ENCODE measurements around the gene CYP51A1. TPM values are rescaled to one million over a fixed set of nuclear protein-coding genes. Genes with fewer than 3 reads are reported as not detected.

The CYP51A1 gene
- 79.2 and 107 TPM in 2 replicates for total RNA-seq

DNA sequence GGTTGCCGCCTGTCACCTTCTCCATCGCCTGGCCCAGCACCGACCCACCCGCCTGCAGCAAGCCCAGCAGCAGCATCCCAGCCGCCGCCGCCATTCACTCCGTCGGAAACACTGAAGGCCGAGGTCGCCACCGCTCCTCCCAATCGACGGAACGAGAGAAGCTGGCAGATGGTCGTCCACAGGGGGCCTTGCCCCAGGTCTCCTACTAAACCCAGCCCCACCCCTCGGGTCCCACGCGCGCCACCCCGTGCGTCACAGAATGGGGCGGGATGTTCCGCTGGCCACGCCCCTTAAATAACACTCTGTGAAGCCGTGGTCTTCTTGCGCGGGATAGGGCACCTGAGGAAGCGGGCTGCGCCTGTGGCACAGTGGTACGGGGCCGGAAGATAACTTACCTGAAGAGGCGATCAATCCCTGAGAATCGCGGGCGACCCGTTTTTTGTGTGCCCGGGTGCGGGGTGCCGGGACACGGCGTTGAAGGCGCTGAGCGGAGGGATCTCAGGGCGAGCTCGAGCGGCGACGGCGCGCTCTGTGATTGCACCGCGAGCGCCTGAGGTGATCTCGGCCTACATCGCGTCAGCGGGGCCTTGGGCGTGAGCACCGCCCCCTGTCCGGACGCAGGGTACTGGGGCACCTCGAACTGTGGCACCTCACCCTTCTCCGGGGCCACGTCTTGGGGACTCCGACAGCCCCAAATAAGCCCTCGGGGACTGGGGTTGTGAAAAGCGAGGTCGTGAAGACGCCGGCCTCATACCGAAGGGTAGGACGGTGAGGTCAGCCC lies at the start of gene CYP51A1:
TSS of gene CYP51A1 (minus strand) at position 207 of the 781 bp plus-strand sequence. CDS start at position 94, 113 bp downstream.

DNA sequence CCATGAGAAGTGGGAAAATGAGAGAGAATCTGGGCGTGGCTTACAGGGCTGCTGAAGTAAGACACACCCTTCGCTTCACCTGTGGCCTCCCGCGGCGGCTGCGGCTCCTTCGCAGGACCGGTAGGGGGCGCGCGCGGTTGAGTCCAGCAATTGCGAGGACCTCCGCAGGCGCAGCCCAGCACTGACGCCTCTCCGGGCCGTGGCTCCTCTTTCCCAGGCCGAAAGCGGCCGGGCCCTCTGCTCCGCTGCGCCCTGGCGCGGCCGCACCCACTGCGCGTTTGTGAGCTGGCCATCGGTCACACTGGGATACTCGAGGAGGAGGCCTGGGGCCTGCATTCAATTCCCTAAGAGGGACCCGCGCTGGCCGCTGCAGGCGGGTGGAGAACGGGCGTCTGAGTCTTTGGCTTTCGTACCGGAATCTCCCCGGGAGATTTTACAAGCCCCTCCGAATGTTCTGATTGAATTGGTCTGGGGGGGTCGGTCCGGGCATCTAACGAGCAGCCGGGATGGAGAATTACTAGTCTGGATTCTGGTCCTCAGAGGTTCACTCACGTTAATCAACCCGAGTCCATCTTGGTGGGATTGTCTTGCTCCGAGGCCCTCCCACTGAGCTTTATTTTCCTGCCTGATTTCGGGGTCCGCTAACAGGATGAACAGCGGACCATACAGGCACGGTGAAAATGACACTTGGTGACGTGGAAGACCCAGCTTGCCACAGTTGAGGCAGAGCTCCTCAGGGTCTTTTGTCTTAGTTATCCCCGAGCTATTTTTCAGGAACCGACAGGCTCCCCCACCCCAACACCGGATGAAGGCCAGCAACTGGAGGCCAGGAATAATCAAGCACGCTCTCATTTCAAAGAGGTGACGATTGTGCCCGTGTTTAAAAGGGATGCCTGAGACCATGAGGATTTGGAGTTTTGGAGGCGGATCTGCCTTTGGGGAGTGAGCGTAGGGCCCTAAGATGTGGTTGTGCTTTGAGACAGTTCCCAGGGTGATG lies 44.9 kb upstream of the CYP51A1 start, which contains the start of gene LRRD1:
TSS of gene LRRD1 (minus strand) at position 215 of the 997 bp plus-strand sequence. CDS start 13,940 bp downstream, outside the sequence.

Other genes starting within 250 kb of the CYP51A1 start
- gene AKAP9, start 193.6 kb downstream of the CYP51A1 start, total RNA-seq = 22.0 and 61.9 TPM in 2 replicates
- gene LRRD1, start 44.7 kb upstream of the CYP51A1 start, total RNA-seq = under 0.01 TPM in 2 replicates
- gene KRIT1, start 111.4 kb upstream of the CYP51A1 start, total RNA-seq = 25.6 and 45.8 TPM in 2 replicates
- gene ANKIB1, start 111.5 kb upstream of the CYP51A1 start, total RNA-seq = 21.7 and 40.2 TPM in 2 replicates